Measurements from ENCODE around the gene S100A14. TPM values are rescaled to one million over a fixed set of nuclear protein-coding genes. Genes with fewer than 3 reads are reported as not detected.

The S100A14 gene
- total RNA-seq, 1 experiment from 2014 or later: 624 TPM

GRCh38 chr1:153615406-153615805, 719 bp downstream of the S100A14 start:
- DNase-seq: no peak
- intact Hi-C loops (cut with micrococcal nuclease; ENCODE audit: unreplicated experiment): no loop called here
- BruUV-seq (replicated peaks): no TSS peak
- H3K27ac Mint-ChIP-seq (ENCODE audit: unreplicated experiment): peak overlapping the region; percentile 96
- no peaks in the 10 kb centered on the region for H3K9me3 Mint-ChIP-seq (ENCODE audit: unreplicated experiment)
- ChIA-PET CTCF (interaction anchor here (1.1 to 3.8 kb wide), 8 partner anchors 12 to 105 kb away, joined by 5 to 56 read pairs (median 13); partner anchors contain the start of genes CHTOP, S100A1, S100A13 and S100A4), POLR2A (interaction anchor here (0.6 to 3.8 kb wide), 16 partner anchors 12 to 126 kb away, joined by 3 to 43 read pairs (median 5); partner anchors contain the start of genes CHTOP and S100A13)
- H3K9me3 ChIP-seq: no peaks in the 10 kb centered on the region
- H3K4me1 ChIP-seq: peaks cover 38% of the 10 kb centered on the region
- peaks cover 83% of the 10 kb centered on the region for H3K36me3 Mint-ChIP-seq (ENCODE audit: insufficient read depth, unreplicated experiment)
- H3K4me1 Mint-ChIP-seq (ENCODE audit: low read depth, unreplicated experiment): peaks cover 44% of the 10 kb centered on the region
- no peaks in the 10 kb centered on the region for H3K27me3 ChIP-seq (replicated peaks; ENCODE audit: control insufficient read depth, insufficient read depth, low read length)
- H3K4me3 ChIP-seq (ENCODE audit: low read depth, low read length): peak overlapping the region; percentile 42
- no peaks in the 10 kb centered on the region for H3K27me3 Mint-ChIP-seq (ENCODE audit: insufficient read depth, unreplicated experiment)
- H3K36me3 ChIP-seq (ENCODE audit: control insufficient read depth, insufficient read depth, low read length): no peaks in the 10 kb centered on the region
- H3K4me3 Mint-ChIP-seq (ENCODE audit: unreplicated experiment): peak overlapping the region; percentile 74
- TF ChIP-seq, protein P1, sequence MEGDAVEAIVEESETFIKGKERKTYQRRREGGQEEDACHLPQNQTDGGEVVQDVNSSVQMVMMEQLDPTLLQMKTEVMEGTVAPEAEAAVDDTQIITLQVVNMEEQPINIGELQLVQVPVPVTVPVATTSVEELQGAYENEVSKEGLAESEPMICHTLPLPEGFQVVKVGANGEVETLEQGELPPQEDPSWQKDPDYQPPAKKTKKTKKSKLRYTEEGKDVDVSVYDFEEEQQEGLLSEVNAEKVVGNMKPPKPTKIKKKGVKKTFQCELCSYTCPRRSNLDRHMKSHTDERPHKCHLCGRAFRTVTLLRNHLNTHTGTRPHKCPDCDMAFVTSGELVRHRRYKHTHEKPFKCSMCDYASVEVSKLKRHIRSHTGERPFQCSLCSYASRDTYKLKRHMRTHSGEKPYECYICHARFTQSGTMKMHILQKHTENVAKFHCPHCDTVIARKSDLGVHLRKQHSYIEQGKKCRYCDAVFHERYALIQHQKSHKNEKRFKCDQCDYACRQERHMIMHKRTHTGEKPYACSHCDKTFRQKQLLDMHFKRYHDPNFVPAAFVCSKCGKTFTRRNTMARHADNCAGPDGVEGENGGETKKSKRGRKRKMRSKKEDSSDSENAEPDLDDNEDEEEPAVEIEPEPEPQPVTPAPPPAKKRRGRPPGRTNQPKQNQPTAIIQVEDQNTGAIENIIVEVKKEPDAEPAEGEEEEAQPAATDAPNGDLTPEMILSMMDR (IDR thresholded peaks at IDR 0.05; ENCODE audit: insufficient read depth in 1 of 2, low read depth in 1 of 2, low read length in 1 of 2, severe bottlenecking in 1 of 2, unreplicated experiment in 1 of 2): no peak

- H3K4me3 Mint-ChIP-seq (ENCODE audit: unreplicated experiment): peak overlapping the region; percentile 74
- peak overlapping the region; percentile 56 for H3K27ac Mint-ChIP-seq (ENCODE audit: unreplicated experiment)
- no TSS peak for BruUV-seq (replicated peaks)
- intact Hi-C loops (cut with micrococcal nuclease; ENCODE audit: unreplicated experiment): no loop called here
- no peaks in the 10 kb centered on the region for H3K27me3 Mint-ChIP-seq (ENCODE audit: insufficient read depth, unreplicated experiment)
- TF ChIP-seq, protein P1 (IDR thresholded peaks at IDR 0.05; ENCODE audit: insufficient read depth in 1 of 2, low read depth in 1 of 2, low read length in 1 of 2, severe bottlenecking in 1 of 2, unreplicated experiment in 1 of 2): no peak
- Histone ChIP-seq H3K9me3 (no peaks in the 10 kb centered on the region), H3K4me1 (peaks cover 43% of the 10 kb centered on the region), H3K36me3 (ENCODE audit: control insufficient read depth, insufficient read depth, low read length) (peaks cover 3% of the 10 kb centered on the region; the same call in 1 of the 2 replicates), H3K27me3 (replicated peaks; ENCODE audit: control insufficient read depth, insufficient read depth, low read length) (no peaks in the 10 kb centered on the region), H3K4me3 (ENCODE audit: low read depth, low read length) (peak overlapping the region; percentile 42)
- POLR2A ChIA-PET: interaction anchor here (0.8 to 3.6 kb wide), 5 partner anchors 12 to 37 kb away, joined by 3 to 40 read pairs (median 25); partner anchors contain the start of genes CHTOP and S100A13
- peaks cover 83% of the 10 kb centered on the region for H3K36me3 Mint-ChIP-seq (ENCODE audit: insufficient read depth, unreplicated experiment)
- CTCF ChIA-PET: interaction anchor here (0.7 to 3.6 kb wide), 6 partner anchors 12 to 104 kb away, joined by 3 to 41 read pairs (median 4); partner anchors contain the start of genes CHTOP and S100A13
- H3K4me1 Mint-ChIP-seq (ENCODE audit: low read depth, unreplicated experiment): peaks cover 45% of the 10 kb centered on the region
- no peak for DNase-seq
- no peaks in the 10 kb centered on the region for H3K9me3 Mint-ChIP-seq (ENCODE audit: unreplicated experiment)
These were observed 1.2 kb downstream of the S100A14 start for GRCh38 chr1:153614906-153615305.

- TF ChIP-seq, protein P1 (IDR thresholded peaks at IDR 0.05; ENCODE audit: insufficient read depth in 1 of 2, low read depth in 1 of 2, low read length in 1 of 2, severe bottlenecking in 1 of 2, unreplicated experiment in 1 of 2): no peak
- POLR2A ChIA-PET: interaction anchor here (0.8 to 3.4 kb wide), 4 partner anchors 13 to 28 kb away, joined by 3 to 40 read pairs (median 16); partner anchors contain the start of genes CHTOP and S100A13
- peaks cover 49% of the 10 kb centered on the region for H3K4me1 ChIP-seq
- intact Hi-C loops (cut with micrococcal nuclease; ENCODE audit: unreplicated experiment): no loop called here
- H3K4me3 ChIP-seq (ENCODE audit: low read depth, low read length): peak overlapping the region; percentile 42; the same call in 1 of the 2 replicates
- Mint-ChIP-seq H3K27ac (ENCODE audit: unreplicated experiment) (peak overlapping the region; percentile 56), H3K9me3 (ENCODE audit: unreplicated experiment) (no peaks in the 10 kb centered on the region), H3K27me3 (ENCODE audit: insufficient read depth, unreplicated experiment) (no peaks in the 10 kb centered on the region), H3K4me3 (ENCODE audit: unreplicated experiment) (peak overlapping the region; percentile 74), H3K4me1 (ENCODE audit: low read depth, unreplicated experiment) (peaks cover 51% of the 10 kb centered on the region), H3K36me3 (ENCODE audit: insufficient read depth, unreplicated experiment) (peaks cover 83% of the 10 kb centered on the region)
- H3K36me3 ChIP-seq (ENCODE audit: control insufficient read depth, insufficient read depth, low read length): peaks cover 3% of the 10 kb centered on the region; the same call in 1 of the 2 replicates
- CTCF ChIA-PET: interaction anchor here (0.7 to 3.6 kb wide), 8 partner anchors 13 to 104 kb away, joined by 3 to 41 read pairs (median 4); partner anchors contain the start of genes CHTOP and S100A13
- no peak for DNase-seq
- H3K9me3 ChIP-seq: no peaks in the 10 kb centered on the region
- TSS peak; percentile 78 for BruUV-seq (replicated peaks)
- H3K27me3 ChIP-seq (replicated peaks; ENCODE audit: control insufficient read depth, insufficient read depth, low read length): no peaks in the 10 kb centered on the region
These were observed 1.8 kb downstream of the S100A14 start for GRCh38 chr1:153614189-153614900.

Measured in Caco-2 (cell line).